Measurements from ENCODE around the gene MRPS5. TPM values are rescaled to one million over a fixed set of nuclear protein-coding genes. Genes with fewer than 3 reads are reported as not detected.

Gene MRPS5
- total and polyA plus RNA-seq, 2 experiments from 2014 or later: 44.4 to 55.3 TPM

- Histone ChIP-seq H3K36me3 (replicated peaks; ENCODE audit: insufficient read depth, low read depth) (no peaks in the 10 kb centered on the region), H3K4me3 (no peak overlapping the region), H3K79me2 (no peaks in the 10 kb centered on the region), H3K27ac (no peak overlapping the region), H3K4me2 (no peak overlapping the region), H3K9me2 (replicated peaks; ENCODE audit: insufficient read depth) (no peaks in the 10 kb centered on the region), H2AFZ (no peak overlapping the region), H4K20me1 (ENCODE audit: insufficient read depth, poor library complexity, severe bottlenecking) (no peaks in the 10 kb centered on the region), H3K4me1 (ENCODE audit: insufficient read depth) (no peaks in the 10 kb centered on the region), H3K9me3 (ENCODE audit: low read depth) (no peaks in the 10 kb centered on the region), H3K27me3 (no peaks in the 10 kb centered on the region)
- 77% methylated on average over 15 of the region's 17 CpGs for WGBS (ENCODE audit: low lambda C conversion rate, missing lambda C conversion rate)
- DNase-seq (ENCODE audit: low spot score): no peak
- TF ChIP-seq CTCF (IDR thresholded peaks at IDR 0.05; ENCODE audit: poor library complexity) (no peak), EZH2 (IDR thresholded peaks at IDR 0.05; ENCODE audit: borderline replicate concordance) (no peak), EZH2phosphoT487 (IDR thresholded peaks at IDR 0.05; ENCODE audit: low read depth, severe bottlenecking, unreplicated experiment) (no peak)
These were observed 73.7 kb downstream of the MRPS5 start for GRCh38 chr2:95047629-95048510.

- WGBS (ENCODE audit: low lambda C conversion rate, missing lambda C conversion rate): 71% methylated on average over 13 of the region's 13 CpGs
- Histone ChIP-seq H3K9me2 (replicated peaks; ENCODE audit: insufficient read depth) (no peaks in the 10 kb centered on the region), H3K9me3 (ENCODE audit: low read depth) (no peaks in the 10 kb centered on the region), H3K4me1 (ENCODE audit: insufficient read depth) (no peaks in the 10 kb centered on the region), H3K36me3 (replicated peaks; ENCODE audit: insufficient read depth, low read depth) (no peaks in the 10 kb centered on the region), H3K27me3 (no peaks in the 10 kb centered on the region), H4K20me1 (ENCODE audit: insufficient read depth, poor library complexity, severe bottlenecking) (no peaks in the 10 kb centered on the region), H3K27ac (no peak overlapping the region), H2AFZ (no peak overlapping the region), H3K79me2 (no peaks in the 10 kb centered on the region), H3K4me3 (no peak overlapping the region), H3K4me2 (no peak overlapping the region)
- DNase-seq (ENCODE audit: low spot score): no peak
- no peak for TF ChIP-seq EZH2phosphoT487 (IDR thresholded peaks at IDR 0.05; ENCODE audit: low read depth, severe bottlenecking, unreplicated experiment)
- no peak for TF ChIP-seq EZH2 (IDR thresholded peaks at IDR 0.05; ENCODE audit: borderline replicate concordance)
- TF ChIP-seq CTCF (IDR thresholded peaks at IDR 0.05; ENCODE audit: poor library complexity): no peak
These were observed 75.1 kb downstream of the MRPS5 start for GRCh38 chr2:95046371-95047112.

DNA sequence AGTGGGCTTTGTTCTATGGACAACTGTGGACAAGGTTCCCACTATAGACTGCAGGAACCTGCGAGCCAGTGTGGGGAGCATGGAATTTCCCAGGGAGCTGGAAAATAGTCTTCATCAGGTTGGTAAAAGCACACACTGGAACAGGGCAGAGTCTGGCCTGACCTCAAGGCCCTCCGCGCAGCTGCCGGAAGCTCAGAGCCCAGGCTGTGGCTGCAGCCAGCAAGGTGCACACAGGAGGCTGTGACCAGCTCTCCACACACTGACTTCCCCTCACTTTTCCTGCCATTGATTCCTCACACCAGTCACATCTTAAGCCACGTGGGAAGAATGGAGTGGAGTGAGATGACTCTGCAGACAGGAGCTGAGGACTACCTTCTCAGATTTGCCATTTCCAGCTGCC lies 77.0 kb downstream of the MRPS5 start:
- Histone ChIP-seq H3K27ac (no peak overlapping the region), H3K4me3 (no peak overlapping the region), H3K9me3 (ENCODE audit: low read depth) (no peaks in the 10 kb centered on the region), H4K20me1 (ENCODE audit: insufficient read depth, poor library complexity, severe bottlenecking) (no peaks in the 10 kb centered on the region), H3K36me3 (replicated peaks; ENCODE audit: insufficient read depth, low read depth) (no peaks in the 10 kb centered on the region), H3K79me2 (no peaks in the 10 kb centered on the region), H3K9me2 (replicated peaks; ENCODE audit: insufficient read depth) (no peaks in the 10 kb centered on the region), H3K4me2 (no peak overlapping the region), H2AFZ (no peak overlapping the region), H3K4me1 (ENCODE audit: insufficient read depth) (no peaks in the 10 kb centered on the region), H3K27me3 (no peaks in the 10 kb centered on the region)
- TF ChIP-seq CTCF (IDR thresholded peaks at IDR 0.05; ENCODE audit: poor library complexity): no peak
- no peak for TF ChIP-seq EZH2phosphoT487 (IDR thresholded peaks at IDR 0.05; ENCODE audit: low read depth, severe bottlenecking, unreplicated experiment)
- TF ChIP-seq EZH2 (IDR thresholded peaks at IDR 0.05; ENCODE audit: borderline replicate concordance): no peak
- 92% methylated on average over 5 of the region's 5 CpGs for WGBS (ENCODE audit: low lambda C conversion rate, missing lambda C conversion rate)
- no peak for DNase-seq (ENCODE audit: low spot score)

All from hepatocyte (in vitro differentiated cells).